Body of pancreas (tissue), 4 donors: ENCODE data around the gene ATRN.

Source experiments
- POLR2A ChIP-seq, 3 donors: fragments of 450-650 bp; IDR thresholded peaks; one replicate each; pipeline ENCODE4 v1.6.1; 2016; ENCODE audit warnings: antibody characterized with exemption in 3 of 3, mild to moderate bottlenecking in 2 of 3
- TF ChIP-seq, protein P1 (sequence below), 7 experiments: fragments of 450-650 bp in 4 of 7; fragments of 200-600 bp in 3 of 7; sonication (generic) in 3 of 7; IDR thresholded peaks; one replicate each; pipeline ENCODE4 v1.5.1; 2016 to 2019; ENCODE audit warnings: antibody characterized with exemption in 7 of 7

DNA sequence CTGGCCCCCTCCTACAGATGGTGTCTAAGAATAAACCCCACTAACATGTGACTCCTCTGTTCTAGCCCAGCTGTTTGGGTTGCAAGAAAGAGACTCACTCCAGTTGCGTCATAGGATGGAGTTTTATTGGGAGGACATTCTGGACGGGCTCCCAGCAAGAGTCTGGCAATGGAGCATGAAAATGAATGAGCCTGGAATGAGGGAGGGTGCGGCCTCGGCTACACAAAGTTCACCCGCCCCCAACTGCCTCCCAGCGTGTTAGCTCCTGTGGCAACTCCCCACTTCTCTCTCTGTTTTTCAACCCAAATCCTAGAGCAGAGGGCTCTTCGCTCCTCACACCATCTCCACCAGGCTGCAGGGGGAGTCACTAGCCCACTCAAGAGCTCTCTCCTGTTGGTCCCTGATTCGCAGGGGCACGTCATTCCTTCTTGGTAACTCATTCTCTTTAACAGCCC, 216.1 kb downstream of the ATRN start:
- TF ChIP-seq, protein P1, sequence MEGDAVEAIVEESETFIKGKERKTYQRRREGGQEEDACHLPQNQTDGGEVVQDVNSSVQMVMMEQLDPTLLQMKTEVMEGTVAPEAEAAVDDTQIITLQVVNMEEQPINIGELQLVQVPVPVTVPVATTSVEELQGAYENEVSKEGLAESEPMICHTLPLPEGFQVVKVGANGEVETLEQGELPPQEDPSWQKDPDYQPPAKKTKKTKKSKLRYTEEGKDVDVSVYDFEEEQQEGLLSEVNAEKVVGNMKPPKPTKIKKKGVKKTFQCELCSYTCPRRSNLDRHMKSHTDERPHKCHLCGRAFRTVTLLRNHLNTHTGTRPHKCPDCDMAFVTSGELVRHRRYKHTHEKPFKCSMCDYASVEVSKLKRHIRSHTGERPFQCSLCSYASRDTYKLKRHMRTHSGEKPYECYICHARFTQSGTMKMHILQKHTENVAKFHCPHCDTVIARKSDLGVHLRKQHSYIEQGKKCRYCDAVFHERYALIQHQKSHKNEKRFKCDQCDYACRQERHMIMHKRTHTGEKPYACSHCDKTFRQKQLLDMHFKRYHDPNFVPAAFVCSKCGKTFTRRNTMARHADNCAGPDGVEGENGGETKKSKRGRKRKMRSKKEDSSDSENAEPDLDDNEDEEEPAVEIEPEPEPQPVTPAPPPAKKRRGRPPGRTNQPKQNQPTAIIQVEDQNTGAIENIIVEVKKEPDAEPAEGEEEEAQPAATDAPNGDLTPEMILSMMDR (IDR thresholded peaks at IDR 0.05): no peak
- TF ChIP-seq POLR2A (IDR thresholded peaks at IDR 0.05): no peak
